Fibroblast of the conjunctiva (primary cell): ENCODE measurements around the gene MSI1.
A peak's percentile ranks its signal among the peaks of the same experiment; 100 is the strongest.

ENCODE experiments used
- DNase-seq: peaks from one replicate; pipeline ENCODE4 v3.0.0-alpha.2; 2010; ENCODE audit warnings: low read depth

Gene MSI1

DNA sequence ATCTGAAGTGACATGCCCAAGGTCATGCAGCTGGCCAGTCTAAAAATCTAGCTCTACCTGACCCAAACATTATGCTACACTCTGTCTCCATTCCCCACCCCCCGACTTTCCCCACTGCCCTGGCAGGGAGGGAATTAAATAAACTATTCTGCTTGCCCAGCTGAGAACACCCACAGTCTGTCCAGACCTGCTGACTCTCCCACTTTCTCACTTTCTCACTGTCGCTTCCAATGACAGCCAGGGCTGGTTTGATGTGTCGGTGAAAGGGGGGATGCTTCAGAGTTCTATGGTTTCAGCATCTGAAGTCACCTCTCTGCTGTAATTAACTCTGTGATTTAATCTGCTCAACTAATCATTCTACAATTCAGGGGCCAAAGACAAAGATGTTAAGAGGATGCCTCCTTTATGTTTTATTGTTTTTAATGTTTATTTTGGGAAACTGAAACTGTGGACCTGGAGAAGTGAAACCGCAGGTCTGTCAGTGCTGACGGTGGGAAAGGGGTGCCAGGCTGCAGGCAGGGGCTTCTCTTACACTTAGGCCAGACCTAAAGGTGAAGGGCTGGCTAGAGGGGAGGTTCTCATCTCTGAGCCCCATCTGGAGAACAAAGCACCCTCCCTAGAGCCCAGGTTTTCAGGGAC lies 8.1 kb upstream of the MSI1 start:
- DNase-seq: no peak

DNA sequence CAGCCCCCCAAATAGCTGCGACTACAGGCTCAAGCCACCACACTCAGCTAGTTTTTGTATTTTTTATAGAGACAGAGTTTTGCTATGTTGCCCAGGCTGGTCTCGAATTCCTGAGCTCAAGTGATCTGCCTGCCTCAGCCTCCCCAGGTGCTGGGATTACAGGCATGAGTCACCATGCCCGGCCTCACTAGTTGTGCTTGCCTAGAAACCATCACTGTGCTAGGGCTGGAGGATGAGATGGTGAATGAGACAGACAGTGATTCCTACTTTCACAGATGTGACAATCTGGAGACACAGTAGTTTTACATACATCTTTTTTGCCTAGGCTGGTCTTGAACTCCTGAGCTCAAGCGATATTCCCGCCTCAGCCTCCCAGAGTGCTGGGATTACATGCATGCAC lies 7.5 kb upstream of the MSI1 start:
- no peak for DNase-seq

- DNase-seq: no peak
These were observed 7.0 kb upstream of the MSI1 start for GRCh38 chr12:120376009-120376408.

GRCh38 chr12:120373683-120374082 lies 4.7 kb upstream of the MSI1 start:
- no peak for DNase-seq

DNA sequence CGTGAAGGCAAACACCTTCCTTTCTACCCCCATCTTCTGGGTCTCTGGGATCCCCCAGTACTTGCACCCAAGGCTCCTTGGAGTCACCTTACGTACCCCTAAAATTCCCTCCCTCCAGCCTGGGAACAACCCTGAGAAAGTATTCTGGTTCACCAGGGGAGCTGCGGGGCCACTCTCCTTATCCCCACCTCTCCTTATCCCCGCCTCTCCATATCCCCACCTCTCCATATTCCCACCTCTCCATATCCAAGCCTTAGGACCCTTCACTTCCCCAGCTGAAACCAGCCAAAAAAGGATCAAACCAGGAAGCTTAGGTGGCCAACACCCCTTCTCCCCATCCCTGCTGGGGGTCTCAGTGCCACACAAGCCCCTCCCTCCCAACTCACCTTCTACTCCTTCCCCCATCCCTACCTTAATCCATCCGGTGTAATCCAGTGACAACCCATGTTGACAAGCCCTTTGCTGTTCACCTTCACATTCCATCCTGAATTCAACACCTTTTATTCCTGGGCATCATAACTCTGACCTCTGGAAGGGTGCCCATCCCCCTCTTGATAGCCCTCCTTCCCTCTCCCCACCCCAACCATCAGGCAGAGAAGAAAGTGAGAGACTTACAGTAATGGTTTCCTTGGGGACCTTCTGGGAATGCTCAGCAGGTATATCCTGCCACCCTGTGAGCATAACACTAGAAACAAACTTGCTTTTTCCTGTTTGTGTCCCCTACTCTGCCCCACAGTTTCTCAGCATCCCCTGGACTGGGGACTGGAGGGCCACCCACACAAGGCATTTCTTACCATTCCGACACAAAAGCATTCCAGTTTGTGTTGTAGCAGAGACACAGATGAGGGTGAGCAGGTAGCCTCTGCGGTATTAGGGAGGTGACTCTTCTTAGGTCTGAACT lies 1.6 kb upstream of the MSI1 start:
- DNase-seq: no peak

DNA sequence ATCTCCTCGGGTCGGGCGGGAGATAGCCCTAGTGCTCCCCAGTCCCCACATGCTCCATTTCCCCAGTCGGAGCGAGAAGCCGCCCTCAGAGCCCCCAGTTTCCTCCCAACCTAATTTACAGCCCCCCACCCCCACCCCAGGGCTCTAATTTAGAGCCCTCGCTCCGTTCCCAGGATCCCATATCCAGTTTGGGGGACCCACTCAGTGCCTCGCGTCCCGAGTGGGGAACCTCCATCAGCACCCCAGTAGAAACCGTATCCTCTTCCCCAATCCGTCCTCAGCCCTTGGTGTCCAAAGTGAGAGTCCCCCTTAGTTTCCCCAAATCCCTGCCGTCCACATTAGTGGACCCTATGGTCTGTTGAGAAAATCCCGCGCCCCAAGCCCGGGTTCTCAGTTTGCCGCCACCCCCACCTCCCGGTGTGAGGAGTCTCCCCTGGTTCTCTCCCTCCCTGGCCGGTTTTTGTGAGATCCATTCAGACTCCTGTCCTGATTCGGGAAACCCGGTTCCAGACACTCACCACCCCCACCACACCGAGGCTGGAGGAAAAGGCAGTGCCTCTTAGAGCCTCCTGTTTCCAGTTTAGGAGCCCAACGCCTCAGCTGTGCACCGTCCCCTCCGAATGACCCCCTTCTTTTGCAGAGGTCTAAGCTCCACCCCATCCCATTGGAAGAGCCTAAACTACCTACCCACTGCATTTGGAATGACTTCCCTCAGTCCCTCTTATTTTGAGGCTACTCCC lies 809 bp upstream of the MSI1 start:
- no peak for DNase-seq

- no peak for DNase-seq
These were observed 808 bp downstream of the MSI1 start for GRCh38 chr12:120367924-120368788.

DNA sequence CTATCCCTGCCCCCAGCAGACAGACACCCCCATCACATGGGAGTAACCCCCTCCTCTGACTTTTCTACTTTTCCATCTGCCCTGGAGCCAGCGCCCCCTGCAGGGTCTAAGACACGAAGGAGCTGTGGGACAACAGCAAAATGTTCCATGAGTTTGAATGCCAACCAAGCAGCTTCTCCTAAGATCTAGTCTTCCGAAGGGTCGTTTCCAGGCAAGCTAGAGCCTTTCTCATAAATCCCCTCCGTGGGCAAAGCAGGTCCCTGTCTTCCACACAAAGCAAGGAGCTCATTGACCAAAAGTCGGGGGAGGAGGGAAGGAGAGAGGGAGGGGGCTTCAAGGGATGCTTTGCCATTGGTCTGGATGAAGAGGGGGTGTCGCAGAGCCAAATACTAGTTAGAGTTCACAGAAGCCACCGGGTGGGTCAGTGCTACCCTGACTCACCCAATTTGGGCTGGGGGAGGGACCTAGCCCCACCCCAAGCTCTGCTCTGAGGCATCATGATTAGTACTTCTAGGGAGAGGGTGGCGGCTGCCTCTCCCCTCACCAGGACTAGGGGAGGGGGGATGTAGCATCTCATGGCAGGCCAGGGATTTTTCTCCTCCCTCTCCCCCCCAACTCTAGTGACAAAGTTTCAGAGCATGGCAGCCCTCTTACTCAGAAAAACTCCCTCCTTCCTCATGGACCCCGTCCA lies 1.6 kb downstream of the MSI1 start:
- no peak for DNase-seq

- DNase-seq: no peak
These were observed 2.1 kb downstream of the MSI1 start for GRCh38 chr12:120366845-120367232.

GRCh38 chr12:120366341-120366705 lies 2.6 kb downstream of the MSI1 start:
- DNase-seq: no peak

GRCh38 chr12:120365675-120366340 lies 3.2 kb downstream of the MSI1 start:
- DNase-seq: no peak

- DNase-seq: no peak
These were observed 4.5 kb downstream of the MSI1 start for GRCh38 chr12:120364487-120364886.

- no peak for DNase-seq
These were observed 5.6 kb downstream of the MSI1 start for GRCh38 chr12:120363274-120363855.

GRCh38 chr12:120362516-120363273 lies 6.3 kb downstream of the MSI1 start:
- DNase-seq: no peak

DNA sequence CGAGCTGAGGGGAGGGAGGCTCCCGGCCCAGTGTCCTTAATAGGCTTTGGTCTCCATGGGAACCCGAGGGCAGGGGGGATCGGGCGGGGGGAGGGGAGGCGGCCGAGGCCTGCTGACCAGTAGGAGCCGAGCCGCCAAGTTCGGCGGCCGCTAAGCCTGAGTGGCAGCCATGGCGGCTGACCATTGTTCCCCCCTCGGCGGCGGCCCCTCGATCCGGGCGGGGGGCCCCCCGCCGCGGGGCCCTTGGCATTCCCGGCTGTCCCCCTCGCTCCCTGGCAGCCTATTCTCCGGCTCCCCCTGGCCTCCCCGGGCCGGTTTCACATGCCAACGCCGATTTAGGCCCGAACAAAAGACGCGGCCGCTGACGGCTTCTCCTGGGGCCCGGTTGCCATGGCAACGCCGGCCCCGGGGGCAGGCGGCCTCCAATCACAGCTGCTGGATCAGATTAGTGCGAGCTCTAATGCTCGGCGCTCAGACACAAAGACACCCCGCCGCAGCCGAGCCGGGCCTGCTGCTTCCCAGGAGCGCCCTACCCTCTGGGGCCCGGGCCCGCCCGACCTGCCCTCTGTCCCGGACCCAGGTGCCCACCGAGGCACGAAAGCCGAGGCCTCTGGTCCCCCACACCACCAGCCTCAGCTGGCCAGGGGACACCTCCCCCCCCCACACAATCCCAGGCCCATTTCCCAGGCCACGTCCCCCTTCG lies 7.3 kb downstream of the MSI1 start:
- DNase-seq: peak; percentile 68

DNA sequence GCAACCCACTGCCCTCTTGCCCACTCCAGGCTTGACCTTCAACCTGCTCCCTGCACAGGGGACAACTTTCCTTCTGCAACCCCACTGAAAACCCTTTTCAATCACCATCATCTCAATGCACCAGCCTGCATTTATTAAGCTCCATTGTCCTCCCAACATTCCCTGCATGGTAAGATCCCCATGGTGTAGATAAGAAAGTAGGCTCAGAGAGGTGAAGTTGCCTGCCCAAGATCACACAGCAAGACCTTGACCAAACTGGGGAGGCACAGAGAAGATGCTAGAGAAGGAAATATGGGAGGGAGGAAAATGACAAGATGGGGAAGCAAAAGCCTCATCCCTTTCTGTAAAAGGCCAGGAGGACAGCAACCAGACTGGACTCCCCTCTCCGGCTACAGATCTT lies 9.8 kb downstream of the MSI1 start:
- no peak for DNase-seq

DNA sequence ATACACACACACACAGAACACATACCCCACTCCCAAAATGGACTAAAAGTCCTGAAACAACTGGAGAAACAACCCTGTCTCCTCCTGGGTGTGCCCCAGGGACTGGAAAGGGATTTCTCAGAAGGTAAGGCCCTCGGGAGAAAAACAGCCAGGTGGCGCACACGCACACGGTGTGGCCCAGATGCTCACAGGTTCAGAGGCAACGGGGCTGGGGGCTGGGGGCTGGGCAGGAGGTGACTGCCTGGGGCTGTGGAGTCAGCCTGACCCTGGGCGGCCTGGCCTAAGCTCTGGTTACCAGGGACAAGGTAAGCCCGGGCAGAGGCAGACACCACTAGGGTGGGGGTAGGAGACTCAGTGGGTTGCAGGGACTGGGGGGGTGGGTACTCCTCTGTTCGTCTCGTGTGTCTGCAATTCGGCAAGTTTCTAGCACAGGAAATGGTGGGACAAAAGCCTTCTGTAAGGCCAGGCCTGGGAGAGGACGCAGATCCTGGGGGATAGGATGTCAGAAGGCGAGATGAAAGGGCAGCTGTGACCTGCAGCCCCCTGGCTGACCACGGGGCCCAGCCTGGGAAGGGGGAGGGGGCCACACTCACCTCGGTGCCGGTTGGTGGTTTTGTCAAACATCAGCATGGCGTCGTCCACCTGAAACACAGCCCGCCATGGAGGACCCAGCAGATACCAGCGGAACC lies 10.4 kb downstream of the MSI1 start:
- DNase-seq: no peak

- DNase-seq: no peak
These were observed 11.9 kb downstream of the MSI1 start for GRCh38 chr12:120357104-120357503.
